GM12878 (cell line): Measurements from ENCODE around the gene CLPTM1L. TPM values are rescaled to one million over a fixed set of nuclear protein-coding genes. Genes with fewer than 3 reads are reported as not detected.

Experiments used
- ATAC-seq: fragments of 200-7000 bp; cut with Tn5 transposase; 3 replicates; pipeline ENCODE4 v1.9.1; 2020; ENCODE audit warnings: mild to moderate bottlenecking, moderate library complexity
- BruUV-seq: library from RNA; stranded (reverse); fragments of 400-500 nt; replicated peaks from 2 replicates; lab custom pipeline; 2021; lab: Mats Ljungman, UMichigan
- CTCF ChIA-PET: fragments of 300-600 bp; sonication (Branson Sonifier 250); formaldehyde crosslinking; extraction: SDS; loops from one replicate; lab custom pipeline; 2021; ENCODE audit warnings: inconsistent platforms; lab: Yijun Ruan, JAX
- POLR2A ChIA-PET: fragments of 350-600 bp; formaldehyde crosslinking; extraction: SDS; loops from one replicate; lab custom pipeline; 2021; ENCODE audit warnings: inconsistent platforms; lab: Charles Lee
- RAD21 ChIA-PET: fragments of 300-600 bp; sonication (Branson Sonifier 250); formaldehyde crosslinking; loops from one replicate; lab custom pipeline; 2023; ENCODE audit warnings: antibody characterized with exemption; ENCODE audit not compliant: unreplicated experiment; lab: Charles Lee
- SMC1A ChIA-PET: fragments of 300-600 bp; sonication (Branson Sonifier 250); formaldehyde crosslinking; loops from one replicate; lab custom pipeline; 2023; ENCODE audit not compliant: unreplicated experiment, uncharacterized antibody; lab: Charles Lee
- DNase-seq: peaks from one replicate; pipeline ENCODE4 v3.0.0-alpha.2; 2011; ENCODE audit warnings: low read depth, low spot score
- FAIRE-seq: peaks from 3 replicates; lab custom pipeline; 2011; peaks lifted over from hg19 to GRCh38; lab: Jason Lieb, UNC
- H2AFZ ChIP-seq: 2 replicates; pipeline ENCODE4 v1.6.0; 2011; ENCODE audit warnings: low read depth, low read length, control low read depth; ENCODE audit not compliant: control insufficient read depth
- H3K27ac ChIP-seq: 2 replicates; pipeline ENCODE4 v1.5.1; 2011; ENCODE audit warnings: control low read depth; ENCODE audit not compliant: control insufficient read depth, insufficient read depth
- H3K27me3 ChIP-seq, 2 experiments: replicated peaks in 1 of 2; 2 replicates each; pipeline versions ENCODE4 v1.6.0 to v1.6.1; 2011; ENCODE audit warnings: low read length in 1 of 2; ENCODE audit not compliant: control insufficient read depth in 2 of 2, insufficient read depth in 2 of 2
- H3K36me3 ChIP-seq, 2 experiments: 2 replicates each; pipeline ENCODE4 v1.5.1; 2011; ENCODE audit warnings: low read length in 1 of 2; ENCODE audit not compliant: control insufficient read depth in 2 of 2, insufficient read depth in 2 of 2
- H3K4me1 ChIP-seq: 2 replicates; pipeline ENCODE4 v1.6.1; 2011; ENCODE audit warnings: mild to moderate bottlenecking, low read length, moderate library complexity, mixed read lengths; ENCODE audit not compliant: control insufficient read depth, insufficient read depth
- H3K4me2 ChIP-seq: 2 replicates; pipeline ENCODE4 v1.6.0; 2011; ENCODE audit warnings: control low read depth; ENCODE audit not compliant: control insufficient read depth, insufficient read depth
- H3K4me3 ChIP-seq: fragments of 200-600 bp; sonication (generic); 2 replicates; pipeline ENCODE4 v1.5.1; 2016
- H3K79me2 ChIP-seq: 2 replicates; pipeline ENCODE4 v1.6.0; 2011; ENCODE audit warnings: low read length; ENCODE audit not compliant: control insufficient read depth, insufficient read depth
- H3K9ac ChIP-seq: 2 replicates; pipeline ENCODE4 v1.8.0; 2011; ENCODE audit warnings: low read length, control low read depth, mixed read lengths; ENCODE audit not compliant: control insufficient read depth, insufficient read depth
- H3K9me3 ChIP-seq: replicated peaks from 3 replicates; pipeline ENCODE4 v1.5.1; 2011; ENCODE audit warnings: mild to moderate bottlenecking, low read length; ENCODE audit not compliant: control insufficient read depth, insufficient read depth
- H4K20me1 ChIP-seq: 2 replicates; pipeline ENCODE4 v1.6.0; 2011; ENCODE audit not compliant: control insufficient read depth, insufficient read depth
- CBX5 ChIP-seq: sonication (generic); IDR thresholded peaks from 2 replicates; pipeline ENCODE4 v1.6.1; 2016; ENCODE audit warnings: low read depth, moderate library complexity, mild to moderate bottlenecking, inconsistent platforms
- HCFC1 ChIP-seq: fragments of 150-350 bp; IDR thresholded peaks from 2 replicates; pipeline ENCODE4 v1.6.1; 2014; ENCODE audit warnings: low read length
- KDM1A ChIP-seq: fragments of 200-600 bp; sonication (generic); IDR thresholded peaks from 2 replicates; pipeline ENCODE4 v1.6.1; 2016; ENCODE audit warnings: borderline replicate concordance
- MXI1 ChIP-seq: fragments of 150-350 bp; IDR thresholded peaks from 2 replicates; pipeline ENCODE4 v1.6.1; 2011; ENCODE audit warnings: low read depth, mild to moderate bottlenecking, inconsistent platforms, low read length, improper control_type of control experiment
- NFXL1 ChIP-seq: fragments of 450-650 bp; IDR thresholded peaks from 2 replicates; pipeline ENCODE4 v1.6.1; 2017; ENCODE audit warnings: antibody characterized with exemption, mild to moderate bottlenecking, borderline replicate concordance
- NRF1 ChIP-seq: conservative IDR thresholded peaks from 2 replicates; pipeline ENCODE4 v1.6.1; 2011; ENCODE audit warnings: mild to moderate bottlenecking, low read depth, low read length, improper control_type of control experiment
- PAX5 ChIP-seq: IDR thresholded peaks from 2 replicates; pipeline ENCODE4 v1.6.1; 2011; ENCODE audit warnings: low read depth, low read length, borderline replicate concordance
- PML ChIP-seq: IDR thresholded peaks from 2 replicates; pipeline ENCODE4 v1.6.1; 2012; ENCODE audit warnings: low read length, inconsistent platforms
- SRF ChIP-seq, 2 experiments: IDR thresholded peaks; 2 replicates each; pipeline ENCODE4 v1.6.1; 2011; ENCODE audit warnings: low read depth in 2 of 2, low read length in 2 of 2, mild to moderate bottlenecking in 1 of 2, moderate library complexity in 1 of 2
- SUPT20H ChIP-seq: IDR thresholded peaks from 2 replicates; pipeline ENCODE4 v1.6.1; 2011; ENCODE audit warnings: low read depth, mild to moderate bottlenecking, low read length, moderate library complexity, borderline replicate concordance; ENCODE audit not compliant: control insufficient read depth
- YBX1 ChIP-seq: fragments of 450-650 bp; IDR thresholded peaks from 2 replicates; pipeline ENCODE4 v1.6.1; 2016; ENCODE audit warnings: antibody characterized with exemption
- ZNF217 ChIP-seq: fragments of 450-650 bp; IDR thresholded peaks from 2 replicates; pipeline ENCODE4 v1.6.1; 2017; ENCODE audit warnings: antibody characterized with exemption, mild to moderate bottlenecking
- WGBS: methylation state at CpG from one replicate; pipeline ENCODE4 v1.1.6; 2016; ENCODE audit warnings: low lambda C conversion rate; ENCODE audit not compliant: insufficient replicate concordance, insufficient coverage; ENCODE audit errors: missing lambda C conversion rate; 5-methylcytosine and 5-hydroxymethylcytosine counted together
- in situ Hi-C: fragments of 300-500 bp; cut with MboI; formaldehyde crosslinking; loops from 9 replicates; pipeline ENCODE4 v1.14.3; 2018; ENCODE audit warnings: mixed read lengths
- intact Hi-C: fragments of 100-400 bp; cut with micrococcal nuclease; formaldehyde crosslinking; loops from one replicate; pipeline ENCODE4 v1.14.2; 2022; ENCODE audit not compliant: unreplicated experiment
- polyA plus RNA-seq, 11 experiments: library from polyadenylated mRNA; depleted of rRNA in 4 of 11; unstranded in 6 of 11; stranded (reverse) in 5 of 11; fragments of >200 nt; fragmentation: Nextera tagmentation in 4 of 11; fragmentation: Illumina TruSeq in 1 of 11; extraction: Ambion mirVana in 4 of 11; extraction: Trizol in 1 of 11; gene quantifications; 1 replicate in 1 of 11; 2 replicates in 10 of 11; pipeline versions ENCODE4 v1.2.1 to v1.2.3, GENCODE V29; 2011 to 2016; ENCODE audit warnings: inconsistent platforms in 2 of 11, missing spikeins in 2 of 11, low read depth in 1 of 11
- total RNA-seq, 4 experiments: library from RNA; depleted of rRNA in 3 of 4; stranded (reverse); fragments of >200 nt in 3 of 4; fragmentation: Illumina TruSeq in 1 of 4; extraction: Trizol in 1 of 4; gene quantifications; 2 replicates each; pipeline versions ENCODE4 v1.2.1 to v1.2.3, GENCODE V29; 2013 to 2021
- TF ChIP-seq, protein P1 (sequence below): fragments of 450-650 bp; formaldehyde crosslinking; IDR thresholded peaks from 2 replicates; pipeline ENCODE4 v1.4.0; 2020; ENCODE audit warnings: mild to moderate bottlenecking, moderate library complexity
- TF ChIP-seq, protein P2 (sequence below): fragments of 450-650 bp; IDR thresholded peaks from 2 replicates; pipeline ENCODE4 v1.6.1; 2017; ENCODE audit warnings: mild to moderate bottlenecking

Gene CLPTM1L
- total and polyA plus RNA-seq, 10 of the 15 experiments (the other 5 are each of a cell fraction or from before 2014, with no cell fraction given) = 2.9 to 278 (median 135) TPM

DNA sequence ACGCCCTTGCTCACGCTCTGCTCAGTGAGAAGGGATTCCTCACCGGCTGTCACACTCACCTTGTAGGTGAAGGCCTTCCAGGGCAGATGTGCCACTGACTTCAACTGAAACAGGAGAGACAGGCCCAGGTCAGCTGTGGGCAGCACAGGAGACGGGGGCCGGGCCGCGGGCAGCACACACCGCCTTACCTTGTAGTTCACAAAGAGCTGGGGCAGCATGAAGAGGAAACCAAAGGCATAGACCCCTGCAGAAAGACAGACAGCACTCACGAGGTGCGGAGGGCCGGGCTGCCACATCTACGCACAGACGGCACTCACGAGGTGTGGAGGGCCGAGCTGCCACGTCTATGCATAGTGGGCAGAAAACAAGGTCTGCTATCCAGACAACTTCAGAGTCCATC lies 23.3 kb downstream of the CLPTM1L start:
- no peak overlapping the region for H2AFZ ChIP-seq
- no peak overlapping the region for H3K9ac ChIP-seq
- intact Hi-C loops = no loop called here
- FAIRE-seq (no peak), ATAC-seq (no peak)
- 96% methylated on average over 16 of the region's 16 CpGs for WGBS
- RAD21 ChIA-PET = no interaction called here
- H3K4me3 ChIP-seq = no peak overlapping the region
- no peaks in the 10 kb centered on the region for H3K79me2 ChIP-seq
- H3K4me2 ChIP-seq = no peak overlapping the region
- H3K9me3 ChIP-seq = no peaks in the 10 kb centered on the region
- TF ChIP-seq, protein P1, sequence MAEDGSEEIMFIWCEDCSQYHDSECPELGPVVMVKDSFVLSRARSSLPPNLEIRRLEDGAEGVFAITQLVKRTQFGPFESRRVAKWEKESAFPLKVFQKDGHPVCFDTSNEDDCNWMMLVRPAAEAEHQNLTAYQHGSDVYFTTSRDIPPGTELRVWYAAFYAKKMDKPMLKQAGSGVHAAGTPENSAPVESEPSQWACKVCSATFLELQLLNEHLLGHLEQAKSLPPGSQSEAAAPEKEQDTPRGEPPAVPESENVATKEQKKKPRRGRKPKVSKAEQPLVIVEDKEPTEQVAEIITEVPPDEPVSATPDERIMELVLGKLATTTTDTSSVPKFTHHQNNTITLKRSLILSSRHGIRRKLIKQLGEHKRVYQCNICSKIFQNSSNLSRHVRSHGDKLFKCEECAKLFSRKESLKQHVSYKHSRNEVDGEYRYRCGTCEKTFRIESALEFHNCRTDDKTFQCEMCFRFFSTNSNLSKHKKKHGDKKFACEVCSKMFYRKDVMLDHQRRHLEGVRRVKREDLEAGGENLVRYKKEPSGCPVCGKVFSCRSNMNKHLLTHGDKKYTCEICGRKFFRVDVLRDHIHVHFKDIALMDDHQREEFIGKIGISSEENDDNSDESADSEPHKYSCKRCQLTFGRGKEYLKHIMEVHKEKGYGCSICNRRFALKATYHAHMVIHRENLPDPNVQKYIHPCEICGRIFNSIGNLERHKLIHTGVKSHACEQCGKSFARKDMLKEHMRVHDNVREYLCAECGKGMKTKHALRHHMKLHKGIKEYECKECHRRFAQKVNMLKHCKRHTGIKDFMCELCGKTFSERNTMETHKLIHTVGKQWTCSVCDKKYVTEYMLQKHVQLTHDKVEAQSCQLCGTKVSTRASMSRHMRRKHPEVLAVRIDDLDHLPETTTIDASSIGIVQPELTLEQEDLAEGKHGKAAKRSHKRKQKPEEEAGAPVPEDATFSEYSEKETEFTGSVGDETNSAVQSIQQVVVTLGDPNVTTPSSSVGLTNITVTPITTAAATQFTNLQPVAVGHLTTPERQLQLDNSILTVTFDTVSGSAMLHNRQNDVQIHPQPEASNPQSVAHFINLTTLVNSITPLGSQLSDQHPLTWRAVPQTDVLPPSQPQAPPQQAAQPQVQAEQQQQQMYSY = no peak
- no peak for TF ChIP-seq SUPT20H
- TF ChIP-seq MXI1 = no peak
- no peak for TF ChIP-seq PML
- TF ChIP-seq, protein P2, sequence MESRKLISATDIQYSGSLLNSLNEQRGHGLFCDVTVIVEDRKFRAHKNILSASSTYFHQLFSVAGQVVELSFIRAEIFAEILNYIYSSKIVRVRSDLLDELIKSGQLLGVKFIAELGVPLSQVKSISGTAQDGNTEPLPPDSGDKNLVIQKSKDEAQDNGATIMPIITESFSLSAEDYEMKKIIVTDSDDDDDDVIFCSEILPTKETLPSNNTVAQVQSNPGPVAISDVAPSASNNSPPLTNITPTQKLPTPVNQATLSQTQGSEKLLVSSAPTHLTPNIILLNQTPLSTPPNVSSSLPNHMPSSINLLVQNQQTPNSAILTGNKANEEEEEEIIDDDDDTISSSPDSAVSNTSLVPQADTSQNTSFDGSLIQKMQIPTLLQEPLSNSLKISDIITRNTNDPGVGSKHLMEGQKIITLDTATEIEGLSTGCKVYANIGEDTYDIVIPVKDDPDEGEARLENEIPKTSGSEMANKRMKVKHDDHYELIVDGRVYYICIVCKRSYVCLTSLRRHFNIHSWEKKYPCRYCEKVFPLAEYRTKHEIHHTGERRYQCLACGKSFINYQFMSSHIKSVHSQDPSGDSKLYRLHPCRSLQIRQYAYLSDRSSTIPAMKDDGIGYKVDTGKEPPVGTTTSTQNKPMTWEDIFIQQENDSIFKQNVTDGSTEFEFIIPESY = no peak
- no peak for TF ChIP-seq NFXL1
- TF ChIP-seq NRF1 = no peak
- TF ChIP-seq HCFC1 = no peak
- no peak for TF ChIP-seq SRF (IDR thresholded peaks at IDR 0.05; ENCODE audit: low read depth in 2 of 2, low read length in 2 of 2)
- no peak for TF ChIP-seq KDM1A
- no peak for TF ChIP-seq ZNF217
- no peak for TF ChIP-seq YBX1
- TF ChIP-seq CBX5 = no peak
- TF ChIP-seq PAX5 = no peak
- TF ChIP-seq, all 136 proteins: peak for 0
- SMC1A ChIA-PET = no interaction called here
- POLR2A ChIA-PET = no interaction called here
- no peaks in the 10 kb centered on the region for H4K20me1 ChIP-seq
- CTCF ChIA-PET = no interaction called here
- BruUV-seq = no TSS peak
- no peak overlapping the region for H3K27ac ChIP-seq
- H3K27me3 ChIP-seq = no peaks in the 10 kb centered on the region
- H3K36me3 ChIP-seq = peaks cover 16 to 59% of the 10 kb centered on the region in 2 experiments
- H3K4me1 ChIP-seq = peaks cover 10% of the 10 kb centered on the region
- in situ Hi-C loops = no loop called here
- DNase-seq = no peak
